ENCODE data around the gene ELP2.

The ELP2 gene

GRCh38 chr18:36099311-36099710, 30.4 kb upstream of the ELP2 start:
- no peak overlapping the region for H2BK12ac ChIP-seq (ENCODE audit: low read length in 2 of 2)
- no peak overlapping the region for H2BK5ac ChIP-seq (ENCODE audit: low read depth, low read length, poor library complexity, severe bottlenecking)
- H3K9ac ChIP-seq (ENCODE audit: low read length): no peak overlapping the region
- no peak overlapping the region for H2AK5ac ChIP-seq (ENCODE audit: low read length, severe bottlenecking)
- no peak overlapping the region for H3K4ac ChIP-seq (ENCODE audit: low read depth in 1 of 2, low read length in 2 of 2)
- no peak overlapping the region for H2BK120ac ChIP-seq (ENCODE audit: low read depth, low read length)
- no peak overlapping the region for H4K8ac ChIP-seq (ENCODE audit: low read length)
- no peak overlapping the region for H2AFZ ChIP-seq (ENCODE audit: low read depth, low read length)
- H3K4me2 ChIP-seq (ENCODE audit: low read length, poor library complexity, severe bottlenecking): no peak overlapping the region
- no peaks in the 10 kb centered on the region for H3K36me3 ChIP-seq (ENCODE audit: control insufficient read depth in 1 of 2, insufficient read depth in 2 of 2, low read depth in 1 of 2, low read length in 2 of 2)
- no peaks in the 10 kb centered on the region for H3K4me1 ChIP-seq (ENCODE audit: control insufficient read depth, insufficient read depth, low read depth, low read length)
- H3K27ac ChIP-seq (ENCODE audit: low read length, poor library complexity, severe bottlenecking): no peak overlapping the region
- H3K18ac ChIP-seq (ENCODE audit: low read depth in 1 of 2, low read length in 2 of 2): no peak overlapping the region
- peak; percentile 70 for DNase-seq
- no peak overlapping the region for H3K23ac ChIP-seq (ENCODE audit: low read length in 2 of 2)
- H3K9me3 ChIP-seq (ENCODE audit: control insufficient read depth, low read length): peaks cover 17% of the 10 kb centered on the region
- no peaks in the 10 kb centered on the region for H3K27me3 ChIP-seq (ENCODE audit: control insufficient read depth in 1 of 2, insufficient read depth in 1 of 2, low read length in 2 of 2)
- no peak overlapping the region for H2BK15ac ChIP-seq (ENCODE audit: low read depth, poor library complexity, severe bottlenecking)
- no peaks in the 10 kb centered on the region for H3K79me1 ChIP-seq (replicated peaks; ENCODE audit: low read length, poor library complexity, severe bottlenecking)
- no peak overlapping the region for H4K91ac ChIP-seq (ENCODE audit: low read length)
- H3K4me3 ChIP-seq (ENCODE audit: insufficient read depth in 1 of 2, low read depth in 1 of 2, low read length in 2 of 2): no peak overlapping the region
- no peak overlapping the region for H3K14ac ChIP-seq (ENCODE audit: low read length in 2 of 2)

DNA sequence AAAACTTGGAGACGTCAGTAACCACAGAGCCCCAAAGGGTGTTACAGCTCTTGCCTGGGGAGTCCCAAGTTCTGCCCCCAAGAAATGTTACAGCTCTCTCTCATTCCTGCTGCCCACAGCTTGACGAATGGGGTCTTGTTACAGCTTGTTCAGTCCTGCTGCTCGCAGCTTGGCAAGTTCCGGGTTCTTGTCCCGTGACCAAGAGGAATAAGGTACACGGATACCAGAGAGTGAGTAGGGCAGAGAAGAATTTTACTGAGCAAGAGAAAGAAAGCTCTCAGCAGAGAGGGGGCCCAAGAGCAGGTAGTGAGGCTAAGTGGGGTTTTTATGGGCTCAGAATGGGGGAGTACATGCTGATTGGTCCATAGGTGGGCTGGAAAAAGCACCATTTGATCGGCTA, 27.8 kb upstream of the ELP2 start:
- no peak overlapping the region for H2BK120ac ChIP-seq (ENCODE audit: low read depth, low read length)
- no peak overlapping the region for H3K23ac ChIP-seq (ENCODE audit: low read length in 2 of 2)
- no peak overlapping the region for H2BK5ac ChIP-seq (ENCODE audit: low read depth, low read length, poor library complexity, severe bottlenecking)
- no peaks in the 10 kb centered on the region for H3K4me1 ChIP-seq (ENCODE audit: control insufficient read depth, insufficient read depth, low read depth, low read length)
- no peak overlapping the region for H3K9ac ChIP-seq (ENCODE audit: low read length)
- no peak overlapping the region for H2BK15ac ChIP-seq (ENCODE audit: low read depth, poor library complexity, severe bottlenecking)
- H3K14ac ChIP-seq (ENCODE audit: low read length in 2 of 2): no peak overlapping the region
- no peaks in the 10 kb centered on the region for H3K79me1 ChIP-seq (replicated peaks; ENCODE audit: low read length, poor library complexity, severe bottlenecking)
- H4K8ac ChIP-seq (ENCODE audit: low read length): no peak overlapping the region
- H3K4me2 ChIP-seq (ENCODE audit: low read length, poor library complexity, severe bottlenecking): no peak overlapping the region
- H3K18ac ChIP-seq (ENCODE audit: low read depth in 1 of 2, low read length in 2 of 2): peak overlapping the region in 1 of 2 experiments; percentile 54
- no peak overlapping the region for H3K27ac ChIP-seq (ENCODE audit: low read length, poor library complexity, severe bottlenecking)
- peaks cover 0 to under 1% of the 10 kb centered on the region in 2 experiments for H3K36me3 ChIP-seq (ENCODE audit: control insufficient read depth in 1 of 2, insufficient read depth in 2 of 2, low read depth in 1 of 2, low read length in 2 of 2)
- no peak overlapping the region for H2BK12ac ChIP-seq (ENCODE audit: low read length in 2 of 2)
- H3K4me3 ChIP-seq (ENCODE audit: insufficient read depth in 1 of 2, low read depth in 1 of 2, low read length in 2 of 2): no peak overlapping the region
- H2AFZ ChIP-seq (ENCODE audit: low read depth, low read length): no peak overlapping the region
- no peaks in the 10 kb centered on the region for H3K27me3 ChIP-seq (ENCODE audit: control insufficient read depth in 1 of 2, insufficient read depth in 1 of 2, low read length in 2 of 2)
- H4K91ac ChIP-seq (ENCODE audit: low read length): no peak overlapping the region
- WGBS: 91% methylated on average over 7 of the region's 7 CpGs
- H3K4ac ChIP-seq (ENCODE audit: low read depth in 1 of 2, low read length in 2 of 2): no peak overlapping the region
- H3K9me3 ChIP-seq (ENCODE audit: control insufficient read depth, low read length): peaks cover 17% of the 10 kb centered on the region
- no peak for DNase-seq
- H2AK5ac ChIP-seq (ENCODE audit: low read length, severe bottlenecking): no peak overlapping the region

- H2BK12ac ChIP-seq (ENCODE audit: low read length in 2 of 2): peak overlapping the region in 1 of 2 experiments; percentile 11
- H3K4me3 ChIP-seq (ENCODE audit: insufficient read depth in 1 of 2, low read depth in 1 of 2, low read length in 2 of 2): no peak overlapping the region
- H3K14ac ChIP-seq (ENCODE audit: low read length in 2 of 2): no peak overlapping the region
These were observed 24.9 kb upstream of the ELP2 start for GRCh38 chr18:36104749-36105148.

DNA sequence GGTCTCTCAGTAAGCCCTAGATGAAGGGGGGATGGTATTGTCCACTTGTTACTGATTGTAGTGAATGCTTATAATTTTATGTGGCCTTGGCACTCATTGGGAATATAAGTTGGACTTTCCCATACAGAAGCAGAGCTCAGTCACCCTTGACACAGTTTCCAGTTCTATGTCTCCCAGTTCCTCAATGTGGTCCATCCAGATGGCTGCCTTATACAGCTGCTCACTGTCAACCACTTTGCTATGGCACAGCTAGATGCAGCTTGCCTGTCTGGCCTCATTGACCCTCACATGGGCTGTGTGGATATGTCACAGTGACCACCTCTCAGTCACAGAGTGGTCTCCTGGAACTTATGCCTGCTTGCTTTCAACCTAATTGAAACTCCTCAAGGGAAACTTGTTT, 22.2 kb upstream of the ELP2 start:
- no peak overlapping the region for H2AFZ ChIP-seq (ENCODE audit: low read depth, low read length)
- H2BK12ac ChIP-seq (ENCODE audit: low read length in 2 of 2): no peak overlapping the region
- H3K9ac ChIP-seq (ENCODE audit: low read length): no peak overlapping the region

More at GRCh38 chr18:36104749-36105148, 24.9 kb upstream of the ELP2 start:
- 94% methylated on average over 2 of the region's 2 CpGs for WGBS
- Histone ChIP-seq H3K79me1 (replicated peaks; ENCODE audit: low read length, poor library complexity, severe bottlenecking) (no peaks in the 10 kb centered on the region), H4K8ac (ENCODE audit: low read length) (no peak overlapping the region), H4K91ac (ENCODE audit: low read length) (no peak overlapping the region), H3K4me2 (ENCODE audit: low read length, poor library complexity, severe bottlenecking) (no peak overlapping the region), H2BK5ac (ENCODE audit: low read depth, low read length, poor library complexity, severe bottlenecking) (no peak overlapping the region), H3K36me3 (ENCODE audit: control insufficient read depth in 1 of 2, insufficient read depth in 2 of 2, low read depth in 1 of 2, low read length in 2 of 2) (peaks cover 6 to 27% of the 10 kb centered on the region in 2 experiments), H2AK5ac (ENCODE audit: low read length, severe bottlenecking) (no peak overlapping the region), H3K27ac (ENCODE audit: low read length, poor library complexity, severe bottlenecking) (no peak overlapping the region), H2BK15ac (ENCODE audit: low read depth, poor library complexity, severe bottlenecking) (no peak overlapping the region), H2BK120ac (ENCODE audit: low read depth, low read length) (peak overlapping the region; percentile 19), H3K9ac (ENCODE audit: low read length) (no peak overlapping the region), H3K9me3 (ENCODE audit: control insufficient read depth, low read length) (peaks cover 17% of the 10 kb centered on the region), H2AFZ (ENCODE audit: low read depth, low read length) (no peak overlapping the region), H3K4me1 (ENCODE audit: control insufficient read depth, insufficient read depth, low read depth, low read length) (no peaks in the 10 kb centered on the region), H3K4ac (ENCODE audit: low read depth in 1 of 2, low read length in 2 of 2) (no peak overlapping the region), H3K18ac (ENCODE audit: low read depth in 1 of 2, low read length in 2 of 2) (no peak overlapping the region), H3K27me3 (ENCODE audit: control insufficient read depth in 1 of 2, insufficient read depth in 1 of 2, low read length in 2 of 2) (no peaks in the 10 kb centered on the region), H3K23ac (ENCODE audit: low read length in 2 of 2) (no peak overlapping the region)
- DNase-seq: no peak

More for the DNA sequence above, 22.2 kb upstream of the ELP2 start:
- Histone ChIP-seq H3K9me3 (ENCODE audit: control insufficient read depth, low read length) (peaks cover 9% of the 10 kb centered on the region), H2BK120ac (ENCODE audit: low read depth, low read length) (no peak overlapping the region), H3K4me3 (ENCODE audit: insufficient read depth in 1 of 2, low read depth in 1 of 2, low read length in 2 of 2) (no peak overlapping the region), H4K91ac (ENCODE audit: low read length) (no peak overlapping the region), H3K23ac (ENCODE audit: low read length in 2 of 2) (no peak overlapping the region), H2AK5ac (ENCODE audit: low read length, severe bottlenecking) (no peak overlapping the region), H3K27ac (ENCODE audit: low read length, poor library complexity, severe bottlenecking) (no peak overlapping the region), H3K14ac (ENCODE audit: low read length in 2 of 2) (no peak overlapping the region), H2BK5ac (ENCODE audit: low read depth, low read length, poor library complexity, severe bottlenecking) (no peak overlapping the region), H3K4ac (ENCODE audit: low read depth in 1 of 2, low read length in 2 of 2) (no peak overlapping the region), H3K4me1 (ENCODE audit: control insufficient read depth, insufficient read depth, low read depth, low read length) (no peaks in the 10 kb centered on the region), H3K27me3 (ENCODE audit: control insufficient read depth in 1 of 2, insufficient read depth in 1 of 2, low read length in 2 of 2) (no peaks in the 10 kb centered on the region), H3K4me2 (ENCODE audit: low read length, poor library complexity, severe bottlenecking) (no peak overlapping the region), H4K8ac (ENCODE audit: low read length) (no peak overlapping the region), H3K36me3 (ENCODE audit: control insufficient read depth in 1 of 2, insufficient read depth in 2 of 2, low read depth in 1 of 2, low read length in 2 of 2) (peaks cover 14 to 50% of the 10 kb centered on the region in 2 experiments), H2BK15ac (ENCODE audit: low read depth, poor library complexity, severe bottlenecking) (no peak overlapping the region), H3K18ac (ENCODE audit: low read depth in 1 of 2, low read length in 2 of 2) (no peak overlapping the region), H3K79me1 (replicated peaks; ENCODE audit: low read length, poor library complexity, severe bottlenecking) (peaks cover 1% of the 10 kb centered on the region)
- no peak for DNase-seq
